CD4-positive, alpha-beta T cell treated with Interleukin-17A for 1 hour (primary cell): ENCODE results near the gene RIPK4.
A peak's percentile ranks its signal among the peaks of the same experiment; 100 is the strongest.

ENCODE experiments used
- DNase-seq: peaks from one replicate; pipeline ENCODE4 v3.0.0-alpha.2; 2020

The RIPK4 gene

GRCh38 chr21:41768437-41769042, 1.7 kb upstream of the RIPK4 start:
- DNase-seq: peak; percentile 10

GRCh38 chr21:41767606-41768436, 969 bp upstream of the RIPK4 start:
- peak; percentile 21 for DNase-seq

DNA sequence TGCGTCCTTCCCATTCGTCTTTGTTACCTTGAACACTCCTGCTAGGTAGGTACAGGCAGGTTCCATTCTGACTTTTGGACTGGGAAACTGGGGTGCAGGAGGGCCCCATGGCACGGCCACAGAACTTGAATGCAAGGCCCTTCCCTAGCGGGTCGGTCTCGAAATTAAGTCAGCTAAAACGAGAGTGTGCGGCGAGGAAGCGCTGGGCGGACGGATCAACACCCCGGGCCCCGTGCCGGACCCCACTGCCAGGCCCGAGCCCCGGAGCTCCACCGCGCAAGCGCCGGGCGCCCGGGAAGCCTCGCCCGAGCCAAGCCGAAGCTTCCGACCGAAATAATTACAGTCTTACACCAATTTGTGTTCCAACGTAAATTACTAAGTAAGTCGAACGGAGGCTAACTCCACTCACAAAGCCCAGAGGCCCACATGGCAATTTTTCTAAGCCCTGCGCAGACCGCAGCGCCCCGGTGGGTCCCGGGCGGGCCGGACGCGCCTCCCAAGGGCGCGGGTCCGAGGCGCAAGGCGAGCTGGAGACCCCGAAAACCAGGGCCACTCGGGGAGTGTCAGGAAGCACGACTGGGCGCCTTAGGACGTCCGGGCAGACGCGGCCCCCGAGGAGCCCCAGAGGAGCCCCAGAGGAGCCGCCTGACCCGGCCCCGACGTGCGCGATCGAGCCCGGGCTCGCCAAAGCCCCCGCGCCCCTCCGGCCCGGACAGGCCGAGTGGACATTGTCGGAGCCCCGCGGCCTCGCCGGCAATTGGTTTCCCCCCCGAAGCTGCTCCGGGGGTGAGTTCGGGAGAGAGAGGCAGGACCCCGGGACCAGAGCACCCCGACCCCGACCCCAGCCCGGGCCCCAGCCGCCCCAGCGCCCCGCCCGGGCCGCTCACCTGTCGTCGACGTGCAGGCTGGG, 624 bp downstream of the RIPK4 start:
- DNase-seq: no peak

DNA sequence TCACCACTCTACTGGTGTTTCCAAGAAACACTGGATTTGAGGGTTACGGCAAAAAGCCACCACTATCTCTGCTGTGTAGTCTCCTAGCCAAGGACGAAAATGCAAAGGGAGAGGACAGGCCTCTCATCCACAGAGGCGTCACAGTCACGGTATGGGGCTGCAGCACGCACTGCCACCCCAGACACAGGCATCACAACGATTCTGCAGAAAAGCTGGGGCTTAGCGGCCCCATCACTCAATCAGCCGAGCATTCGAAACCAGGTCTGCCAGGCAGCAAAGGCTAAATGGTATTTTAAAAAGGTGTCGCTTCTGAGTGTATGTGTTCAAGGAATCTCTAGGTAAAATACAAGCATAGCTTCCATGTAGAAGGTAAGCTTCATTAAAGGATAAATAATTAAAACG, 1.4 kb downstream of the RIPK4 start:
- no peak for DNase-seq

- DNase-seq: no peak
These were observed 2.1 kb downstream of the RIPK4 start for GRCh38 chr21:41764558-41765419.

- no peak for DNase-seq
These were observed 2.9 kb downstream of the RIPK4 start for GRCh38 chr21:41763996-41764395.

GRCh38 chr21:41763398-41763931, 3.4 kb downstream of the RIPK4 start:
- no peak for DNase-seq

GRCh38 chr21:41762753-41763152, 4.1 kb downstream of the RIPK4 start:
- no peak for DNase-seq

DNA sequence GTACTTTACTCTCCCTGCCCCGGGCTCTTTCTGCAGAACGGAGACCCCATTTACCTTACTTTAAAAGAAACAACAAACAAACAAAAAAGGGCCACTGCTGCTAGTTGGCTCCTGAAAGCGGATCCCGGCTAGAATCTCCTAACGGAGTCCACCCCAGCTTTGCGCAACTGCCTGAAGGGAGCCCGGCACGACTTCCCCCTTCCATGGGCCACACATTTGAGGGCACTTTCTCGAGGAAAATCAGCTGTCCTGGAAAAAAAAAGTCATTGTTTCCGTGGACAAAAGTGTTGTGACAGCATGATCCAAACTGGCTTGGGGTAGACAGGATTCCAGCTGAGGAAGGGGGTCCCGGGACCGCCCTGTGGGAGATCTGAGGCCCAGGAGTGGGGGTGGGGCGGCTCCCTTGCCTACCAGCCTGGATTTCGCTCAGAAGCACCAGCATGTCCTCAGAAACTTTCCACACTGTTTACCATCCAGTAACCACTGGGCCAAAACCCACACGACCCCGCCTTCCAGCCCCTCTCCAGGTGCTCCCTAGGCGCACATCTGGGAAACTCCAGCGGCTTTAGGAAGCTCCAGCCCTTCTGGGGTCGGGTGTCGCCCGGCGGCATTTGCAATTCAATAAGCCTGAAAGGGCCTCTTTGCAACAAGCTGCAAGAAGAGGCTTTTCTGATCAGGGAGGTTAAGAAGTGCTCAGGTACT, 4.8 kb downstream of the RIPK4 start:
- no peak for DNase-seq

GRCh38 chr21:41761211-41761933, 5.5 kb downstream of the RIPK4 start:
- DNase-seq: peak; percentile 9

DNA sequence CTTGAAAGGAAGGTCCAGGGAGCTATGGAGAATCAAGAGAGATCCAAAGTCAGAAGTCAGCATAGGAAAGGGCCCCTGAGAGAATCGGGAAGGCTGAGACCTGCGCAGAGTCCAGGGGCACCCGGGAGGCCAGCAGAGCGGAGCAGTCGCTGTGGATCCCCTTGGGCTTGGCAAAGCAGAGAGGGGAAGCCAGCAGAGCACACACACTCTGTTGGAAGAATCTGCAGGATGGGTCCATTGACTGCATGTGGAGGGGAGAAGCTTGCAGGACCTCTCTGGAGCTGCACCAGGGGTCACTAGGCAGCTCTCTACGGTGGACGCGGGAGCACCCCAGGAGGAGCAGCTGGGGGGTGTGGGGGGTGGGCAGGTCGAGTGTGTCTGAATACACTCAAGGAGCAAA, 6.4 kb downstream of the RIPK4 start:
- DNase-seq: no peak

DNA sequence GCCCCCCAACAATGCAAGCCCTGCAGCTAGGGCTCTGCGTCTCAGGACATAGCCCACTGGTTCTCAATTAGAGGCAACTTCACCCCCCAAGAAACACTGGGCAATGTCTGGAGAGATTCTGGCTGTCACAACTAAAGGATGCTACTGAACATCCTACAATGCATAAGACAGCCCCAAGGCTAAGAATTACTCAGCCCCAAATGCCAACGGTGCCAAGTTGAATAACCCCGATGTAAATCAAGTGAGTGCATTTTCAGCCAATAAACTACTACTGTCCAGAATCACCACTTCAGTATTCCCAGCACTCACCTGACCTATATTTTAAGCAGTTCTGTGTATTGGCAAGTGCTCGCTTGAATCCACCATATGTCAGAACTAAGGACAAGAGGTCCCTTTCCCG, 6.9 kb downstream of the RIPK4 start:
- DNase-seq: no peak

GRCh38 chr21:41759214-41759840, 7.5 kb downstream of the RIPK4 start:
- no peak for DNase-seq

GRCh38 chr21:41758550-41758949, 8.3 kb downstream of the RIPK4 start:
- DNase-seq: no peak

- no peak for DNase-seq
These were observed 10.7 kb downstream of the RIPK4 start for GRCh38 chr21:41755934-41756773.

- no peak for DNase-seq
These were observed 11.5 kb downstream of the RIPK4 start for GRCh38 chr21:41755258-41755933.

DNA sequence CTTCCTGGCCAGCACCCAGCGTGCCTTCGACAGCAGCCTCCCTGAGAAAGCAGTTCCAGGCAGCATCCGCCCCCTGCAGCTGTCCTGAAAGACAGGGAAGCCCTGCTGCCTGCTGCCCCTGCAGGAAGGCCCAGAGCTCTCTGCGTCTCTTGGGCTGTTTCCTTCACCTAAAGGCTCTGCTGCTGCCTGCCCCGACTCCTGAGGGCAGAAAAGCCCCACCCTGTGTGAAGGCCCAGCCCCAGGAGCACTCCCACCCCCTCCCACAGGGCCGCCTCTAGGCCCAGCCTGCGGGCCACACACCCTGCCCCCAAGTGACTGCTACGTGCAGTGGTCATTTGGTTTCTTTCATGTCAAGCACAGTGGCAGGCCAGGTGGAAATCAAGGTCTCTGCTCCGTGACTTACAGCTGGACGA, 12.4 kb downstream of the RIPK4 start:
- DNase-seq: no peak

DNA sequence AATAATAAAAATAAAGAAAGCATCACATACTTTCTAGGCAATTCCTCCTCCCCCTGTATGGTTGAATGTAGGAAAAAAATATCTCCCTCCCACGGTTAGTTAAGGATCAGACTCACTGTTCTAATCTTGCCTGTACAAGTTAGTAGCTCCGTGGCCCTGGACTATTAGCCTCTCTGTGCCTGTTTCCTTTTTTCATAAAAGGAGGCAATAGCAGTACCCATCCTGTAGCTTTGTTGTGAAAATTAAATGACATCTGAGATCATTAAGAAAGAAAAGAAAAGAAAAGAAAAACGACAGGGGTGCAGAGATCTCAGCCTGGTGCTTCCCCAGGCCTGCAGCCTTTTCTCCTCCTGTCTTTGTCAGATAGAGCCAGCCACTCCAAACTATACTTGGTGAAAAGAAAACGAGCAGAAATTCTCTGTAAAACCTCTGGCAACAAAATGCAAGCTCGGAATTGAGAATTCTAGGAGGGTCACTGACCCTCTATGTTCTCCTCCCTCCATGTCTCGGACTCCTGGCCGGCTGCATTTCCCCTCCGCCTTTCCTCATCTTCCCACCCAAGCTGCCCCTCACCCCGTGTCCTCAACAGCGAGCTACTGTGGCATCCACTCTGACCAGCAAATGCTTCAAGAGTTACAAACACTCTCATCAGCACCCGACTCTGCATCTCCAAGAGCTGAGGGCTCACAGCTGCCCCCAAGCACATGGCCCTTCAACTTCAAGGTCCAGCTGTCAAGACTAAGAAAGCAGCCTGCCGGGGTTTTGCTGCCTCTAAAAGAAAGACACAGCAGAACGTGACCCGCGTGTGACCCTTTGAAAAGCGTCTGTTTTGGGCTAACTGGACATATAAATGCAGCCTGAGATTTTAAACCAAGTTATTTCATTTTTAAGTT, 13.6 kb downstream of the RIPK4 start:
- no peak for DNase-seq
